Parathyroid adenoma (tissue), 2 donors: ENCODE measurements around the gene POM121.
"Not testable (repeated sequence)": the region's sequence is repeated elsewhere in the genome, so short reads cannot be mapped to it uniquely, and the experiment has no call there.

Experiments used
- H2AFZ ChIP-seq: fragments of 300-600 bp; sonication (generic); one replicate; pipeline ENCODE4 v1.7.0; 2017; ENCODE audit warnings: antibody characterized with exemption, mild to moderate bottlenecking
- H3K27ac ChIP-seq: fragments of 300-600 bp; sonication (generic); one replicate; pipeline ENCODE4 v1.7.0; 2017
- H3K27me3 ChIP-seq: fragments of 300-600 bp; sonication (generic); one replicate; pipeline ENCODE4 v1.7.0; 2017; ENCODE audit warnings: low read length; ENCODE audit not compliant: control insufficient read depth, insufficient read depth
- H3K36me3 ChIP-seq: fragments of 300-600 bp; sonication (generic); one replicate; pipeline ENCODE4 v1.7.0; 2017; ENCODE audit warnings: low read length; ENCODE audit not compliant: control insufficient read depth, insufficient read depth
- H3K4me1 ChIP-seq: fragments of 300-600 bp; sonication (generic); one replicate; pipeline ENCODE4 v1.7.0; 2017; ENCODE audit warnings: control low read depth
- H3K4me2 ChIP-seq: fragments of 300-600 bp; sonication (generic); one replicate; pipeline ENCODE4 v1.7.0; 2017; ENCODE audit warnings: low read length
- H3K4me3 ChIP-seq: fragments of 300-600 bp; sonication (generic); one replicate; pipeline ENCODE4 v1.7.0; 2017; ENCODE audit warnings: low read depth, low read length
- H3K79me2 ChIP-seq: fragments of 300-600 bp; sonication (generic); one replicate; pipeline ENCODE4 v1.7.0; 2017; ENCODE audit warnings: control low read depth
- H3K9ac ChIP-seq: fragments of 300-600 bp; sonication (generic); one replicate; pipeline ENCODE4 v1.7.0; 2017; ENCODE audit warnings: mild to moderate bottlenecking
- H3K9me3 ChIP-seq: fragments of 300-600 bp; sonication (generic); one replicate; pipeline ENCODE4 v1.7.0; 2017; ENCODE audit warnings: low read length; ENCODE audit not compliant: control insufficient read depth
- donor health status: primary hyperparathyroidism.

Gene POM121

GRCh38 chr7:72975656-72976286, 50.9 kb downstream of the POM121 start:
- H3K27me3 ChIP-seq, H3K4me3 ChIP-seq, H3K36me3 ChIP-seq, H3K4me1 ChIP-seq, H2AFZ ChIP-seq, H3K79me2 ChIP-seq, H3K9ac ChIP-seq, H3K4me2 ChIP-seq, H3K9me3 ChIP-seq, H3K27ac ChIP-seq: not testable (repeated sequence)

GRCh38 chr7:72976434-72976833, 51.5 kb downstream of the POM121 start:
- not testable (repeated sequence) for H3K9ac ChIP-seq, H3K27ac ChIP-seq, H3K4me3 ChIP-seq, H3K36me3 ChIP-seq, H3K79me2 ChIP-seq, H2AFZ ChIP-seq, H3K9me3 ChIP-seq, H3K4me1 ChIP-seq, H3K4me2 ChIP-seq, H3K27me3 ChIP-seq

- not testable (repeated sequence) for H2AFZ ChIP-seq, H3K4me2 ChIP-seq, H3K4me3 ChIP-seq, H3K79me2 ChIP-seq, H3K27me3 ChIP-seq, H3K36me3 ChIP-seq, H3K9ac ChIP-seq, H3K9me3 ChIP-seq, H3K27ac ChIP-seq, H3K4me1 ChIP-seq
These were observed 55.5 kb downstream of the POM121 start for GRCh38 chr7:72980382-72980781.

- H3K4me3 ChIP-seq, H3K4me2 ChIP-seq, H2AFZ ChIP-seq, H3K9me3 ChIP-seq, H3K27me3 ChIP-seq, H3K27ac ChIP-seq, H3K4me1 ChIP-seq, H3K36me3 ChIP-seq, H3K79me2 ChIP-seq, H3K9ac ChIP-seq: not testable (repeated sequence)
These were observed 57.2 kb downstream of the POM121 start for GRCh38 chr7:72982084-72982483.

- not testable (repeated sequence) for H2AFZ ChIP-seq, H3K79me2 ChIP-seq, H3K27ac ChIP-seq, H3K9ac ChIP-seq, H3K4me1 ChIP-seq, H3K36me3 ChIP-seq, H3K4me2 ChIP-seq, H3K27me3 ChIP-seq, H3K4me3 ChIP-seq, H3K9me3 ChIP-seq
These were observed 65.4 kb downstream of the POM121 start for GRCh38 chr7:72990146-72990913.

GRCh38 chr7:72995484-72995883, 70.6 kb downstream of the POM121 start:
- H3K9me3 ChIP-seq, H3K36me3 ChIP-seq, H3K9ac ChIP-seq, H3K27ac ChIP-seq, H3K4me3 ChIP-seq, H3K4me1 ChIP-seq, H2AFZ ChIP-seq, H3K27me3 ChIP-seq, H3K4me2 ChIP-seq, H3K79me2 ChIP-seq: not testable (repeated sequence)

GRCh38 chr7:72997447-72997846, 72.6 kb downstream of the POM121 start:
- not testable (repeated sequence) for H3K79me2 ChIP-seq, H3K4me1 ChIP-seq, H3K4me3 ChIP-seq, H3K4me2 ChIP-seq, H3K27ac ChIP-seq, H2AFZ ChIP-seq, H3K36me3 ChIP-seq, H3K9me3 ChIP-seq, H3K9ac ChIP-seq, H3K27me3 ChIP-seq

GRCh38 chr7:72997887-72998468, 73.1 kb downstream of the POM121 start:
- H3K4me1 ChIP-seq, H3K79me2 ChIP-seq, H3K36me3 ChIP-seq, H3K27me3 ChIP-seq, H3K4me3 ChIP-seq, H3K9ac ChIP-seq, H3K4me2 ChIP-seq, H3K27ac ChIP-seq, H2AFZ ChIP-seq, H3K9me3 ChIP-seq: not testable (repeated sequence)
